ENCODE measurements around the gene ALDH1B1. TPM values are rescaled to one million over a fixed set of nuclear protein-coding genes. Genes with fewer than 3 reads are reported as not detected.

The ALDH1B1 gene
- total RNA-seq, 1 experiment from 2014 or later = 29.0 TPM

GRCh38 chr9:38350529-38350928 lies 42.0 kb upstream of the ALDH1B1 start:
- Histone ChIP-seq H3F3A (ENCODE audit: low read length, unreplicated experiment) (no peaks in the 10 kb centered on the region), H3K9me2 (replicated peaks; ENCODE audit: low read length) (no peaks in the 10 kb centered on the region), H4K20me1 (ENCODE audit: low read length) (no peaks in the 10 kb centered on the region), H2AFZ (ENCODE audit: low read length) (no peak overlapping the region), H3K4me2 (ENCODE audit: low read length) (no peak overlapping the region), H3K36me3 (ENCODE audit: low read depth, low read length) (no peaks in the 10 kb centered on the region), H3K4me1 (ENCODE audit: insufficient read depth, low read length) (no peaks in the 10 kb centered on the region), H3K9ac (ENCODE audit: low read length) (no peak overlapping the region), H3K27ac (ENCODE audit: low read length) (no peak overlapping the region), H3K79me2 (ENCODE audit: low read length) (no peaks in the 10 kb centered on the region), H3K4me3 (ENCODE audit: low read length) (no peak overlapping the region), H3K27me3 (ENCODE audit: low read length) (no peaks in the 10 kb centered on the region), H3K9me3 (ENCODE audit: low read length) (no peaks in the 10 kb centered on the region)
- no peak for TF ChIP-seq CTCF (conservative IDR thresholded peaks at IDR 0.05; ENCODE audit: low read depth, low read length)
- no peak for TF ChIP-seq EZH2phosphoT487 (IDR thresholded peaks at IDR 0.05; ENCODE audit: borderline replicate concordance, low read length)
- TF ChIP-seq EZH2 (IDR thresholded peaks at IDR 0.05; ENCODE audit: low read length, unreplicated experiment) = no peak
- CTCF ChIA-PET = no interaction called here
- POLR2A ChIA-PET (ENCODE audit: unreplicated experiment) = no interaction called here
- DNase-seq (no peak), ATAC-seq (no peak)
- intact Hi-C loops (cut with micrococcal nuclease) = no loop called here
- no TSS peak for BruUV-seq (replicated peaks)

GRCh38 chr9:38352530-38353328 lies 39.8 kb upstream of the ALDH1B1 start:
- no peaks in the 10 kb centered on the region for H3K79me2 ChIP-seq (ENCODE audit: low read length)
- H3K27me3 ChIP-seq (ENCODE audit: low read length) = no peaks in the 10 kb centered on the region
- POLR2A ChIA-PET (ENCODE audit: unreplicated experiment) = no interaction called here
- H3K9me3 ChIP-seq (ENCODE audit: low read length) = no peaks in the 10 kb centered on the region
- H3K36me3 ChIP-seq (ENCODE audit: low read depth, low read length) = no peaks in the 10 kb centered on the region
- intact Hi-C loops (cut with micrococcal nuclease) = no loop called here
- no peaks in the 10 kb centered on the region for H3F3A ChIP-seq (ENCODE audit: low read length, unreplicated experiment)
- no peak overlapping the region for H3K9ac ChIP-seq (ENCODE audit: low read length)
- DNase-seq = no peak
- no peak overlapping the region for H3K4me2 ChIP-seq (ENCODE audit: low read length)
- no peaks in the 10 kb centered on the region for H3K4me1 ChIP-seq (ENCODE audit: insufficient read depth, low read length)
- no peaks in the 10 kb centered on the region for H3K9me2 ChIP-seq (replicated peaks; ENCODE audit: low read length)
- ATAC-seq = no peak
- CTCF ChIA-PET = no interaction called here
- H4K20me1 ChIP-seq (ENCODE audit: low read length) = no peaks in the 10 kb centered on the region
- H3K4me3 ChIP-seq (ENCODE audit: low read length) = no peak overlapping the region
- H2AFZ ChIP-seq (ENCODE audit: low read length) = no peak overlapping the region
- H3K27ac ChIP-seq (ENCODE audit: low read length) = no peak overlapping the region
- TF ChIP-seq CTCF (conservative IDR thresholded peaks at IDR 0.05; ENCODE audit: low read depth, low read length) (no peak), EZH2 (IDR thresholded peaks at IDR 0.05; ENCODE audit: low read length, unreplicated experiment) (no peak), EZH2phosphoT487 (IDR thresholded peaks at IDR 0.05; ENCODE audit: borderline replicate concordance, low read length) (no peak)
- no TSS peak for BruUV-seq (replicated peaks)

GRCh38 chr9:38355115-38355514 lies 37.4 kb upstream of the ALDH1B1 start:
- intact Hi-C loops (cut with micrococcal nuclease) = no loop called here
- H3K4me2 ChIP-seq (ENCODE audit: low read length) = no peak overlapping the region
- H4K20me1 ChIP-seq (ENCODE audit: low read length) = no peaks in the 10 kb centered on the region
- ATAC-seq = no peak
- ChIA-PET CTCF (no interaction called here), POLR2A (ENCODE audit: unreplicated experiment) (no interaction called here)
- no peaks in the 10 kb centered on the region for H3K79me2 ChIP-seq (ENCODE audit: low read length)
- no peak for DNase-seq
- no TSS peak for BruUV-seq (replicated peaks)
- no peaks in the 10 kb centered on the region for H3F3A ChIP-seq (ENCODE audit: low read length, unreplicated experiment)
- no peaks in the 10 kb centered on the region for H3K27me3 ChIP-seq (ENCODE audit: low read length)
- no peak overlapping the region for H3K9ac ChIP-seq (ENCODE audit: low read length)
- H3K9me3 ChIP-seq (ENCODE audit: low read length) = no peaks in the 10 kb centered on the region
- H3K27ac ChIP-seq (ENCODE audit: low read length) = no peak overlapping the region
- H3K36me3 ChIP-seq (ENCODE audit: low read depth, low read length) = no peaks in the 10 kb centered on the region
- no peaks in the 10 kb centered on the region for H3K4me1 ChIP-seq (ENCODE audit: insufficient read depth, low read length)
- H3K4me3 ChIP-seq (ENCODE audit: low read length) = no peak overlapping the region
- H3K9me2 ChIP-seq (replicated peaks; ENCODE audit: low read length) = no peaks in the 10 kb centered on the region
- TF ChIP-seq EZH2 (IDR thresholded peaks at IDR 0.05; ENCODE audit: low read length, unreplicated experiment) (no peak), EZH2phosphoT487 (IDR thresholded peaks at IDR 0.05; ENCODE audit: borderline replicate concordance, low read length) (no peak), CTCF (conservative IDR thresholded peaks at IDR 0.05; ENCODE audit: low read depth, low read length) (no peak)
- no peak overlapping the region for H2AFZ ChIP-seq (ENCODE audit: low read length)

Measured in PC-3 (cell line).